Stimulated activated CD4-positive, alpha-beta T cell treated with anti-CD3 and anti-CD28 coated beads, TNF-alpha, amount 100 ng/mL, for 1 hour (primary cell): ENCODE measurements around the gene MLX.
"Not testable (repeated sequence)": the region's sequence is repeated elsewhere in the genome, so short reads cannot be mapped to it uniquely, and the experiment has no call there.

ENCODE experiments used
- DNase-seq, 3 donors: peaks; one replicate each; pipeline ENCODE4 v3.0.0-alpha.2; 2020; ENCODE audit warnings: low read depth in 3 of 3, low spot score in 1 of 3

The MLX gene

DNA sequence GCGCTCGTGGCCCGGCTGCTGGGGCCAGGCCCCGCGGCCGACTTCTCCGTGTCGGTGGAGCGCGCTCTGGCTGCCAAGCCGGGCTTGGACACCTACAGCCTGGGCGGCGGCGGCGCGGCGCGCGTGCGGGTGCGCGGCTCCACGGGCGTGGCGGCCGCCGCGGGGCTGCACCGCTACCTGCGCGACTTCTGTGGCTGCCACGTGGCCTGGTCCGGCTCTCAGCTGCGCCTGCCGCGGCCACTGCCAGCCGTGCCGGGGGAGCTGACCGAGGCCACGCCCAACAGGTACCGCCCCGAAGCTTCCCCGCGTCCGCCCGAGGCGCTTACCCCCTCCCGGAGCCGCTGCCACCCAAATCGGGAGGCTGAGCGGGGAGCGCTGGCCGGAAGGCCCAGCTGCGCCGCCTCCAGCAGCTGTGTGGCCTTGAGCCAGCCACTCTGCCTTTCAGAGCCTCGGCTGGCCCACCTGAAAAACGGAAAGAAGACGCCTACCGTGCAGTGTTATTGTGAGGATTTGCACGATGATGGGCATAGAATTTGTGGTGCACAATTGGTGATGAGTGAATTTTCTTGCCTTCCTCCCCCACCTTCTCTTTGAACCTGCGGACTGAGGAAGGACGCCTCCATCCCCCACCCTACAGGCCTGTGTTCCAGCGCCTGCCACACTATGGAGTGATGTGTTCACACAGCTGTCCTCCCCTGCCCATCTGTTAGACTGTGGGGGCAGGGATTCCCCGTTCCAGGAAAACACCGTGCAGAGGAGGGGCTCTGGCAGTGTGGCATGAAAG is 30.3 kb upstream of the MLX start:
- peak in 2 of 3 donors; percentile 30 to 54 for DNase-seq

DNA sequence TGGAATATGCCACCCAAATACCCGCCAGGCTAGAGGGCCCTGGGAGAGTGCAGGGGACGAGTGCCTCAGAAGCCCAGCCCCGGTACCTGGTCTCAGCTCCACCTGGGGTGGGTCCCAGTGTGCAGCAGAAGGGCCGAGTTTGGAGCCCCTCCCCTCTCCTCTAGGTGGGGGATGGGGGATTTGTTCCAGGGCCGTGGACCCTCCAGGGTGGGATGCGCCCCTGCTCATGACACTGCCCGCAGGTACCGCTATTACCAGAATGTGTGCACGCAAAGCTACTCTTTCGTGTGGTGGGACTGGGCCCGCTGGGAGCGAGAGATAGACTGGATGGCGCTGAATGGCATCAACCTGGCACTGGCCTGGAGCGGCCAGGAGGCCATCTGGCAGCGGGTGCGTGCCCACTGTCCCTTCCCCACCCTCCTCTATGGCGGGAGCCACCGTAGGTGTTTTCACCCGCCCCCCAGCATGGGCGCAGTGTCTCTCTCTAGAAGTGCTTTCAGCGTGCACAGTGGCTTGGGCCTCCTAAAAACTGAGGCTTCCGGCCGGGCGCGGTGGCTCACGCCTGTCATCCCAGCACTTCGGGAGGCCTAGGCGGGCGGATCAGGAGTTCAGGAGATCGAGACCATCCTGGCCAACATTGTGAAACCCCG is 29.6 kb upstream of the MLX start:
- DNase-seq, result no peak

GRCh38 chr17:42537826-42538451 is 29.0 kb upstream of the MLX start:
- no peak for DNase-seq

- no peak for DNase-seq
Measured at GRCh38 chr17:42538482-42538881, 28.4 kb upstream of the MLX start.

DNA sequence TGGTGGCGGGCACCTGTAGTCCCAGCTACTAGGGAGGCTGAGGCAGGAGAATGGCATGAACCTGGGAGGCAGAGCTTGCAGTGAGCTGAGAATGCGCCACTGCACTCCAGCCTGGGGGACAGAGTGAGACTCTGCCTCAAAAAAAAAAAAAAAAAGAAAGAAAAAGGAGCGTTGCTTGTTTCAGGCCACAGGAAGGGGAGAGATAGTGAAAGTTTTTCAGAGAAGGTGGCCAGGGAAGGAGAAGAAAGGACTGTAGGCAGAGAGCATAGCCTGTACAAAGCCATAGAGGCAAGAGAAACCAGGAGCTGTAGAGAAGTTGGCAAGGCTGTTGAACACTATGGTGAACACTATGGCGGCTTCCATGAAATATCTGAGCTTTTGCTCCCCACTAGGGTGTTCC is 26.3 kb upstream of the MLX start:
- not testable (repeated sequence) for DNase-seq

GRCh38 chr17:42541041-42541833 is 25.7 kb upstream of the MLX start:
- DNase-seq, result no peak

- DNase-seq, result no peak
Measured at GRCh38 chr17:42543190-42544079, 23.5 kb upstream of the MLX start.

- no peak for DNase-seq
Measured at GRCh38 chr17:42544874-42545283, 22.0 kb upstream of the MLX start.

DNA sequence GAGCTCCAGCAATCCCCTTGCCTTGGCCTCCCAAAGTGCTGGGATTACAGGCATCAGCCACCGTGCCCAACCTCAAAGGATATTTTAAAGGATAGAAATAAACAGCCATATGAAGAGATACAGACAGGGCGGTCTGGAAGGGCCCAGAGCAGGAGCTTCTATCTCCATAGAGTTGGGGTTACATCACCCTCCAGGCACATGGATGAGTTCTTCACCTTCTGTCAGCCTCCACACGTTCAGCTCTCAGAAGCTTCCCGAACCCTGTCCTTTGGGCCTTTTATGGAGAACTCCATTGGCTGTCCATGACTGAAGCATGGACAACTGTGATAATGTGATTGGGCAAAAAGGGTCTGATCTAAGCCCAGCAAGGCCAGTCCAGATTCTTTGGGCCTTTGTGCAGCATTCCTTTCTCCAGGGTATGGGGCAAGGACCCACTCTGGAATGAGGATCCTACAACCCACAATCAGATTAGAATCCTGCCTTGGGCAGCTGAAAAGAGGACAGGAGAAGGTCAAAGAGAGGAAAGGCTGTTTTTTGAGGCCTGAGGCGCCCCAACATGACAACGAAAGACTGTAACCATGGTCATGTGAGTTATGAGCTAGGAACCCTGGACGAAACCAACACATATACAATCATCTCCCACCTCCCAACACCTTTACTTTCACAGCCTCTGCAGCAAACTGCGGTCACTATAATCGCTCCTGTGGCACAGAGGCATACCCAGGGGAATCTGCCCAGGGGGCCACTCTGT is 21.0 kb upstream of the MLX start:
- not testable (repeated sequence) for DNase-seq

- DNase-seq, result no peak
Measured at GRCh38 chr17:42547001-42547461, 19.9 kb upstream of the MLX start.

DNA sequence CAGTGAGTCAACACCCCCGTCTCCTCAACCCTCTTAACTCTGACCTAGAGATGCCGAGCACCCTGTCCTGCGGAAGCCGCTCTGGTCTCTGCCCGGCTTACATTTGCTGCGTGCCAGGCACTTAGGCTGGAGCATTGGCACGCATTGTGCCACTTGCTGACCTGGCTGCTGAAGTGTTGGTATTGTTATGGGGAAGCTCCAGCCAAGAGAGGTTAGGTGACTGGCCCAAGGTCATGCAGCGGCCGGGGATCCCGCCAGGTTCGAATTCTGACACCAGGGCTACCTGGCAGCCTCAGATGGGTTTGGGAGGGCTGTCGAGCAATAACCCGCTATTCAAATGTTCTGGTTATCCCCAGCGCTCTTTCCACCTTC is 19.2 kb upstream of the MLX start:
- no peak for DNase-seq

GRCh38 chr17:42548070-42548837 is 18.6 kb upstream of the MLX start:
- peak; percentile 40 to 73 (median 51) for DNase-seq

- DNase-seq, result no peak
Measured at GRCh38 chr17:42548993-42549755, 17.7 kb upstream of the MLX start.

DNA sequence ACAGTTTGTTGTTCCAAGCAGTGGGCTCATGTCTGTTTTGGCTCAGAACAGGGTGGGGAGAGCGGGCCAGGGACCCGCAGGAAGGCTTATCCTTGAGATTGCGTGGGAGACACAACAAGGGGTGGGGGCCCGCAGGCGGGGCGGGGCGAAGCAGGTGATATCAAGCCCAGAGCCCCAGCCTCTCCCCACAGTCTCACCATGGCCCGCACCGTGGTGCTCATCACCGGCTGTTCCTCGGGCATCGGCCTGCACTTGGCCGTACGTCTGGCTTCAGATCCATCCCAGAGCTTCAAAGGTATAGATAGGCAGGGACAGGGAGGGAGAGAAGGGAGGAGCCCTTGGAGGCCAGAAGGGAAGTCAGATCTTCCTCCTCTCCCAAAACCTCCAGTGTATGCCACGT is 14.2 kb upstream of the MLX start, which contains the start of gene HSD17B1:
TSS of gene HSD17B1 (plus strand) at position 188 of the 400 bp plus-strand sequence. CDS start at position 199, 11 bp downstream.
- DNase-seq, result not testable (repeated sequence)

DNA sequence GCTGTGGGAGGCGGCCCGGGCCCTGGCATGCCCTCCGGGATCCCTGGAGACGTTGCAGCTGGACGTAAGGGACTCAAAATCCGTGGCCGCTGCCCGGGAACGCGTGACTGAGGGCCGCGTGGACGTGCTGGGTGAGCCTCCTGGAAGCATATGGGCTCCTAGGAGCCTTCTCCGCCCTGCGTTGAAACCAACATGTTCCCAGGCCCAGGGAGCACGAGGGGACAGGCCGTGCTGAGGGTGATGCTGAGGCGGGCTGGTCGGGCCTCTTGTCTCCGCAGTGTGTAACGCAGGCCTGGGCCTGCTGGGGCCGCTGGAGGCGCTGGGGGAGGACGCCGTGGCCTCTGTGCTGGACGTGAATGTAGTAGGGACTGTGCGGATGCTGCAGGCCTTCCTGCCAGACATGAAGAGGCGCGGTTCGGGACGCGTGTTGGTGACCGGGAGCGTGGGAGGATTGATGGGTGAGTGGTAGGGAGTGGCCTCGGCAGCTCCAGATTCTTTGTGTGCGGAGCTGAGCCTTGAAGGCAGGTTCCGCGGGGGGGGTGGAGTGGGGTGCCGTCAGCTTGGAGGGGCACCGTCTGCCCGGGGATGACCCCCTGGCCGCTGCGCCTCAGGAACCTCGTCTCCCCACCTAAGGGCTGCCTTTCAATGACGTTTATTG is 13.6 kb upstream of the MLX start:
- DNase-seq, result no peak

- no peak for DNase-seq
Measured at GRCh38 chr17:42553866-42554249, 13.0 kb upstream of the MLX start.
